MCF 10A (cell line): ENCODE data around the gene HIVEP1. TPM values are rescaled to one million over a fixed set of nuclear protein-coding genes. Genes with fewer than 3 reads are reported as not detected.
"Not testable (repeated sequence)": the region's sequence is repeated elsewhere in the genome, so short reads cannot be mapped to it uniquely, and the experiment has no call there.

Experiments used
- BruUV-seq: library from RNA; stranded (reverse); fragments of 400-500 nt; replicated peaks from 2 replicates; lab custom pipeline; 2021; lab: Mats Ljungman, UMichigan
- CTCF ChIA-PET: fragments of 300-600 bp; sonication (Branson Sonifier 250); formaldehyde crosslinking; extraction: SDS; loops from one replicate; lab custom pipeline; 2021; ENCODE audit warnings: antibody characterized with exemption, inconsistent platforms; lab: Yijun Ruan, JAX
- POLR2A ChIA-PET: fragments of 300-600, 350-650 bp; sonication (Branson Sonifier 250); formaldehyde crosslinking; extraction: SDS; loops from one replicate; lab custom pipeline; 2020; ENCODE audit warnings: antibody characterized with exemption, inconsistent platforms; lab: Yijun Ruan, JAX
- DNase-seq: peaks from one replicate; pipeline ENCODE4 v3.0.0-alpha.2; 2018; ENCODE audit not compliant: unreplicated experiment
- H3K27ac Mint-ChIP-seq: one replicate; pipeline ENCODE4 v1.8.0; 2022; ENCODE audit warnings: mild to moderate bottlenecking, low read depth, mixed read lengths; ENCODE audit not compliant: unreplicated experiment
- H3K27me3 Mint-ChIP-seq: one replicate; pipeline ENCODE4 v1.8.0; 2022; ENCODE audit warnings: mixed read lengths; ENCODE audit not compliant: insufficient read depth, unreplicated experiment
- H3K36me3 Mint-ChIP-seq: one replicate; pipeline ENCODE4 v1.8.0; 2022; ENCODE audit warnings: mild to moderate bottlenecking, moderate library complexity, mixed read lengths; ENCODE audit not compliant: insufficient read depth, unreplicated experiment
- H3K4me1 Mint-ChIP-seq: one replicate; pipeline ENCODE4 v1.8.0; 2022; ENCODE audit warnings: mixed read lengths; ENCODE audit not compliant: insufficient read depth, unreplicated experiment
- H3K4me3 Mint-ChIP-seq: one replicate; pipeline ENCODE4 v1.8.0; 2022; ENCODE audit warnings: mild to moderate bottlenecking, moderate library complexity, mixed read lengths; ENCODE audit not compliant: unreplicated experiment
- H3K9me3 Mint-ChIP-seq: one replicate; pipeline ENCODE4 v1.8.0; 2022; ENCODE audit warnings: mixed read lengths; ENCODE audit not compliant: unreplicated experiment
- intact Hi-C: fragments of 100-400 bp; cut with micrococcal nuclease; formaldehyde crosslinking; loops from 2 replicates; pipeline ENCODE4 v1.14.1; 2022
- total RNA-seq: library from RNA; stranded (reverse); gene quantifications from 2 replicates; pipeline ENCODE4 v1.2.3, GENCODE V29; 2022
- TF ChIP-seq, protein P1 (sequence below): fragments of 200-600 bp; IDR thresholded peaks from one replicate; pipeline ENCODE4 v1.8.0; 2022; ENCODE audit warnings: antibody characterized with exemption, mild to moderate bottlenecking; ENCODE audit not compliant: unreplicated experiment

Gene HIVEP1
- total RNA-seq, 1 experiment from 2014 or later = 19.1 TPM

DNA sequence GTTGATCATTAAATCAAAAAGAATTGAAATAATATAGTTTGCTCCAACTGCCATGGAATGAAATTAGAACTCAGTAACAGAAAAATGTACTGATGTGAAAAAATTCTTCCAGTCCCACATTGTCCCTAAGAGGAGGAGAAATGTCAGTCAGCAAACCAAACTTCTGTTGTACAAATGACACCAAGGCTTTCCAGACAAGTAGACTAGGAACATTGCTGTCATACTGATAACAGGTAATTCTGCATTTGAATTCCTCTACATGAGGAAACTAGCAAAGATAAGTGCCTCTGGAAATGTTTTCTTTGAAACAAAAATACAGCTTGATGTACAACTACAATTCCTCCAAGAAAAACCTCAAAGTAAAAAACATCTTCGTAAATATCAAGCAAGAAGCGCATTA is 90.2 kb downstream of the HIVEP1 start:
- TF ChIP-seq, protein P1, sequence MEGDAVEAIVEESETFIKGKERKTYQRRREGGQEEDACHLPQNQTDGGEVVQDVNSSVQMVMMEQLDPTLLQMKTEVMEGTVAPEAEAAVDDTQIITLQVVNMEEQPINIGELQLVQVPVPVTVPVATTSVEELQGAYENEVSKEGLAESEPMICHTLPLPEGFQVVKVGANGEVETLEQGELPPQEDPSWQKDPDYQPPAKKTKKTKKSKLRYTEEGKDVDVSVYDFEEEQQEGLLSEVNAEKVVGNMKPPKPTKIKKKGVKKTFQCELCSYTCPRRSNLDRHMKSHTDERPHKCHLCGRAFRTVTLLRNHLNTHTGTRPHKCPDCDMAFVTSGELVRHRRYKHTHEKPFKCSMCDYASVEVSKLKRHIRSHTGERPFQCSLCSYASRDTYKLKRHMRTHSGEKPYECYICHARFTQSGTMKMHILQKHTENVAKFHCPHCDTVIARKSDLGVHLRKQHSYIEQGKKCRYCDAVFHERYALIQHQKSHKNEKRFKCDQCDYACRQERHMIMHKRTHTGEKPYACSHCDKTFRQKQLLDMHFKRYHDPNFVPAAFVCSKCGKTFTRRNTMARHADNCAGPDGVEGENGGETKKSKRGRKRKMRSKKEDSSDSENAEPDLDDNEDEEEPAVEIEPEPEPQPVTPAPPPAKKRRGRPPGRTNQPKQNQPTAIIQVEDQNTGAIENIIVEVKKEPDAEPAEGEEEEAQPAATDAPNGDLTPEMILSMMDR = no peak
- no TSS peak for BruUV-seq
- peaks cover 9% of the 10 kb centered on the region for H3K4me1 Mint-ChIP-seq
- H3K36me3 Mint-ChIP-seq = no peaks in the 10 kb centered on the region
- DNase-seq = no peak
- no peaks in the 10 kb centered on the region for H3K27me3 Mint-ChIP-seq
- no peaks in the 10 kb centered on the region for H3K9me3 Mint-ChIP-seq
- CTCF ChIA-PET = no interaction called here
- POLR2A ChIA-PET = interaction anchor here (0.5 to 0.7 kb wide), 2 partner anchors 10 to 331 kb away, joined by 3 read pairs; no protein-coding TSS in a partner anchor
- intact Hi-C loops = no loop called here
- H3K27ac Mint-ChIP-seq = no peak overlapping the region
- no peak overlapping the region for H3K4me3 Mint-ChIP-seq

DNA sequence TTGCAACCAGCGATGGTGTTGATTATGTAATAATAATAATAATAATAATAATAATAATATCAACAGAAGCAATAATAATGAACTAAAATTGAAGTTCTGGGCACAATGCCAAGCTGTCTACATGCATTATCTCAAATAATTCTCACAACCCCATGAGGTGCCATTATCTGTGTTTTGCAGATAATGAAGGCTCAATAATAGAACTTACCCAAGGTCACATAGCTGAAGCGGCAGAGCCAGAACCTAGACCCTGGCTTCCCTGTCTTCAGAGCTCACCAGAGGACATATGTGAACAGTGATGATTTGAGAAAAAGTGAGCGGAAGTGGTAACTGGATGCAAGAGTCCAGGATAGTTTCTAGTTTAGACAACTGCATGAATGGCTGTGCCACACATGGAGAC is 91.0 kb downstream of the HIVEP1 start:
- TF ChIP-seq, protein P1 = no peak
- Mint-ChIP-seq H3K36me3 (no peaks in the 10 kb centered on the region), H3K9me3 (no peaks in the 10 kb centered on the region), H3K27me3 (no peaks in the 10 kb centered on the region), H3K4me1 (peaks cover 4% of the 10 kb centered on the region), H3K4me3 (no peak overlapping the region), H3K27ac (no peak overlapping the region)
- no peak for DNase-seq
- no TSS peak for BruUV-seq
- intact Hi-C loops = no loop called here
- CTCF ChIA-PET = interaction anchor here (0.5 to 1.0 kb wide), 4 partner anchors 62 to 527 kb away, joined by 3 to 6 read pairs (median 3); no protein-coding TSS in a partner anchor
- POLR2A ChIA-PET = interaction anchor here (0.6 kb wide), 1 partner anchor 82 kb away, joined by 3 read pairs; no protein-coding TSS in a partner anchor

DNA sequence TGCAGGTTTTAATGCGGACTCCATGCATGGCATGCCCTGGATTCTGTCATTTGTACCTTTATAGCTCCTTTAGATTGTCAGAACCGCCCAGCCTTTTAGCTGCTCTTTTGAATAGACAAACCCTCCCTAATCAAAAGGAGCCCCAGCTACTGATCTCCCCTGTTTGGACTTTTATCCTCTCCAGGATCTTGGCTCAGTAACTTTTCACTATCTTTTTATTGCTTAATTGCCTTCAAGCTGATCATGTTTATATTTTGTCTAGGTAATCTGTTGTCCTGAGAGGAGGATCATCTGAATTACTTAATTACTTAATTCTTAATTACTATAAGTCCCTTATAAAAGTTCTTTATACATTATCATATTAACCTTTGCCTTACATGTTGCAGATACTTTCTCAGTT is 93.2 kb downstream of the HIVEP1 start:
- H3K27ac Mint-ChIP-seq = no peak overlapping the region
- POLR2A ChIA-PET = interaction anchor here (1.2 kb wide), 1 partner anchor 9 kb away, joined by 4 read pairs; no protein-coding TSS in a partner anchor
- CTCF ChIA-PET = no interaction called here
- H3K27me3 Mint-ChIP-seq = no peaks in the 10 kb centered on the region
- peaks cover 6% of the 10 kb centered on the region for H3K36me3 Mint-ChIP-seq
- H3K4me3 Mint-ChIP-seq = no peak overlapping the region
- intact Hi-C loops = no loop called here
- no TSS peak for BruUV-seq
- H3K4me1 Mint-ChIP-seq = no peaks in the 10 kb centered on the region
- TF ChIP-seq, protein P1 = no peak
- H3K9me3 Mint-ChIP-seq = no peaks in the 10 kb centered on the region
- DNase-seq = no peak

DNA sequence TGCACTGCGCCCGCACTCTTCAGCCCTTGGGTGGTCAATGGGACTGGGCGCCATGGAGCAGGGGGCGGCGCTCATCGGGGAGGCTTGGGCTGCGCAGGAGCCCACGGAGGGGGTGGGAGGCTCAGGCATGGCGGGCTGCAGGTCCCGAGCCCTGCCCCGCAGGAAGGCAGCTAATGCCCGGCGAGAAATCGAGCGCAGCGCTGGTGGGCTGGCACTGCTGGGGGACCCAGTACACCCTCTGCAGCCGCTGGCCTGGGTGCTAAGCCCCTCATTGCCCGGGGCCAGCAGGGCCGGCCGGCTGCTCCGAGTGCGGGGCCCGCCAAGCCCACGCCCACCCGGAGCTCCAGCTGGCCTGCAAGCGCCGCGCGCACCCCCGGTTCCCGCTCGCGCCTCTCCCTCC is 96.3 kb downstream of the HIVEP1 start:
- H3K27me3 Mint-ChIP-seq, DNase-seq, H3K4me3 Mint-ChIP-seq, intact Hi-C loops, H3K4me1 Mint-ChIP-seq, H3K27ac Mint-ChIP-seq, H3K36me3 Mint-ChIP-seq, POLR2A ChIA-PET, BruUV-seq, H3K9me3 Mint-ChIP-seq: not testable (repeated sequence)
- CTCF ChIA-PET = interaction anchor here (0.5 to 1.2 kb wide), 3 partner anchors 15 to 296 kb away, joined by 3 read pairs; no protein-coding TSS in a partner anchor
